Thyroid gland (tissue), 4 donors: ENCODE measurements around the gene SYNGR3.

Experiments used
- CTCF ChIP-seq, 6 experiments: fragments of 200-600 bp in 3 of 6; fragments of 450-650 bp in 3 of 6; sonication (generic) in 3 of 6; IDR thresholded peaks; one replicate each; pipeline ENCODE4 v1.5.1; 2016 to 2019; ENCODE audit warnings: antibody characterized with exemption in 6 of 6, mild to moderate bottlenecking in 2 of 6, inconsistent platforms in 1 of 6, moderate library complexity in 1 of 6
- POLR2A ChIP-seq, 2 donors: fragments of 450-650 bp; IDR thresholded peaks; one replicate each; pipeline ENCODE4 v1.6.1; 2017; ENCODE audit warnings: antibody characterized with exemption in 2 of 2, mild to moderate bottlenecking in 2 of 2, moderate library complexity in 1 of 2

- TF ChIP-seq CTCF (IDR thresholded peaks at IDR 0.05) (no peak), POLR2A (IDR thresholded peaks at IDR 0.05) (no peak)
Observed at GRCh38 chr16:2002406-2003230, 12.8 kb downstream of the SYNGR3 start.
